Gastrocnemius medialis (tissue), 4 donors: ENCODE results near the gene JCAD.

ENCODE experiments used
- POLR2A ChIP-seq, 2 donors: fragments of 450-650 bp; IDR thresholded peaks; one replicate each; pipeline ENCODE4 v1.6.1; 2017; ENCODE audit warnings: antibody characterized with exemption in 2 of 2, mild to moderate bottlenecking in 2 of 2, moderate library complexity in 2 of 2
- TF ChIP-seq, protein P1 (sequence below), 5 experiments: fragments of 450-650 bp in 3 of 5; fragments of 200-600 bp in 2 of 5; sonication (generic) in 2 of 5; IDR thresholded peaks in 4 of 5; conservative IDR thresholded peaks in 1 of 5; 1 replicate in 4 of 5; 2 replicates in 1 of 5; pipeline ENCODE4 v1.5.1; 2016 to 2019; ENCODE audit warnings: antibody characterized with exemption in 5 of 5, mild to moderate bottlenecking in 3 of 5, moderate library complexity in 3 of 5

DNA sequence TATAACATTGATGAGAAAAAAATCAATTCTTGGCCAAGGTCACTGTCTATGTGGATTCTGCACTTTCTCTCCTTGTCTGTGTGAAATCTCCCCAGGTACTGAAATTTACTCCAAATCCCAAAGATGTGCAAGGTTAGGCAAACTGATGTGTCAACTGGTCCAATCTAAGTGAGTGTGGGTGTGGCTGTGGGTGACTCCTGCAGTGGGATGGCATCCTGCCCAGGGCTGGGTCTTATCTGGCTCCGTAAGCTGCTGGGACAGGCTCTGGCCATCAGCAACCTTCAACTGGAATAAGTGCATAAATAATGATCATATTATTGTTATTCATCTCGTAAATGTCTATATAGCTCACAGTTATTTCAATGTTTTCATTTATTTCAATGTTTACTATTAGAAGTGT is 79.3 kb downstream of the JCAD start:
- TF ChIP-seq, protein P1, sequence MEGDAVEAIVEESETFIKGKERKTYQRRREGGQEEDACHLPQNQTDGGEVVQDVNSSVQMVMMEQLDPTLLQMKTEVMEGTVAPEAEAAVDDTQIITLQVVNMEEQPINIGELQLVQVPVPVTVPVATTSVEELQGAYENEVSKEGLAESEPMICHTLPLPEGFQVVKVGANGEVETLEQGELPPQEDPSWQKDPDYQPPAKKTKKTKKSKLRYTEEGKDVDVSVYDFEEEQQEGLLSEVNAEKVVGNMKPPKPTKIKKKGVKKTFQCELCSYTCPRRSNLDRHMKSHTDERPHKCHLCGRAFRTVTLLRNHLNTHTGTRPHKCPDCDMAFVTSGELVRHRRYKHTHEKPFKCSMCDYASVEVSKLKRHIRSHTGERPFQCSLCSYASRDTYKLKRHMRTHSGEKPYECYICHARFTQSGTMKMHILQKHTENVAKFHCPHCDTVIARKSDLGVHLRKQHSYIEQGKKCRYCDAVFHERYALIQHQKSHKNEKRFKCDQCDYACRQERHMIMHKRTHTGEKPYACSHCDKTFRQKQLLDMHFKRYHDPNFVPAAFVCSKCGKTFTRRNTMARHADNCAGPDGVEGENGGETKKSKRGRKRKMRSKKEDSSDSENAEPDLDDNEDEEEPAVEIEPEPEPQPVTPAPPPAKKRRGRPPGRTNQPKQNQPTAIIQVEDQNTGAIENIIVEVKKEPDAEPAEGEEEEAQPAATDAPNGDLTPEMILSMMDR (IDR thresholded peaks at IDR 0.05 in 4 of 5, conservative IDR thresholded peaks at IDR 0.05 in 1 of 5): no peak
- TF ChIP-seq POLR2A (IDR thresholded peaks at IDR 0.05): no peak
